Lower lobe of right lung (tissue), 2 donors: ENCODE measurements around the gene ZNF580. TPM values are rescaled to one million over a fixed set of nuclear protein-coding genes. Genes with fewer than 3 reads are reported as not detected.

Experiments used
- ATAC-seq, 2 donors: fragments of 200-7000 bp; cut with Tn5 transposase; one replicate each; pipeline ENCODE4 v1.9.1; 2020 to 2022; ENCODE audit warnings: mild to moderate bottlenecking in 2 of 2, moderate library complexity in 2 of 2
- DNase-seq: peaks from one replicate; pipeline ENCODE4 v3.0.0-alpha.2; 2020
- H3K27ac ChIP-seq: fragments of 200-600 bp; one replicate; pipeline ENCODE4 v1.8.0; 2022
- H3K27me3 ChIP-seq: fragments of 200-600 bp; one replicate; pipeline ENCODE4 v1.8.0; 2022; ENCODE audit warnings: low read depth
- H3K36me3 ChIP-seq: fragments of 200-600 bp; one replicate; pipeline ENCODE4 v1.8.0; 2022; ENCODE audit warnings: mild to moderate bottlenecking
- H3K4me1 ChIP-seq: fragments of 200-600 bp; one replicate; pipeline ENCODE4 v1.8.0; 2022
- H3K4me3 ChIP-seq: fragments of 200-600 bp; one replicate; pipeline ENCODE4 v1.8.0; 2022; ENCODE audit warnings: mild to moderate bottlenecking
- H3K9me3 ChIP-seq: fragments of 200-600 bp; one replicate; pipeline ENCODE4 v1.8.0; 2022
- intact Hi-C: fragments of 100-400 bp; cut with DNase I; formaldehyde crosslinking; loops from one replicate; pipeline ENCODE4 v1.11.0; 2022
- long read RNA-seq: library from polyadenylated mRNA; unstranded; transcript quantifications from one replicate; pipeline ENCODE4 v2.0.0, GENCODE V29; 2021
- total RNA-seq: library from RNA; stranded (reverse); fragmentation: NEBNext Ultra II Directional; extraction: Animal tissue kit (Norgen Biotek cat#: 25700); gene quantifications from one replicate; pipeline ENCODE4 v1.2.1, GENCODE V29; 2021
- TF ChIP-seq, protein P1 (sequence below): fragments of 200-600 bp; IDR thresholded peaks from one replicate; pipeline ENCODE4 v1.8.0; 2022; ENCODE audit warnings: antibody characterized with exemption, mild to moderate bottlenecking
- donor health status: DM: no; HTN: yes; CAD: no; lungs with severe emphysema.

The ZNF580 gene
- 35.2 TPM for total RNA-seq
- long read RNA-seq, transcript ZNF580-202 (1 exons, 1,707 nt) = major isoform, 5 of 10 reads
- long read RNA-seq, partial matches to known transcripts = 0 of 10 reads
- long read RNA-seq, other reads (novel, unspliced or antisense) = 1 of 10 reads

- no peaks in the 10 kb centered on the region for H3K27me3 ChIP-seq
- peaks cover 12% of the 10 kb centered on the region for H3K36me3 ChIP-seq
- intact Hi-C loops = no loop called here
- peak within 1 kb of the TSS; percentile 81 for H3K27ac ChIP-seq
- H3K4me1 ChIP-seq = peaks cover 74% of the 10 kb centered on the region
- ATAC-seq = peak; percentile 80 to 82
- H3K4me3 ChIP-seq = peak within 1 kb of the TSS; percentile 82
- TF ChIP-seq, protein P1, sequence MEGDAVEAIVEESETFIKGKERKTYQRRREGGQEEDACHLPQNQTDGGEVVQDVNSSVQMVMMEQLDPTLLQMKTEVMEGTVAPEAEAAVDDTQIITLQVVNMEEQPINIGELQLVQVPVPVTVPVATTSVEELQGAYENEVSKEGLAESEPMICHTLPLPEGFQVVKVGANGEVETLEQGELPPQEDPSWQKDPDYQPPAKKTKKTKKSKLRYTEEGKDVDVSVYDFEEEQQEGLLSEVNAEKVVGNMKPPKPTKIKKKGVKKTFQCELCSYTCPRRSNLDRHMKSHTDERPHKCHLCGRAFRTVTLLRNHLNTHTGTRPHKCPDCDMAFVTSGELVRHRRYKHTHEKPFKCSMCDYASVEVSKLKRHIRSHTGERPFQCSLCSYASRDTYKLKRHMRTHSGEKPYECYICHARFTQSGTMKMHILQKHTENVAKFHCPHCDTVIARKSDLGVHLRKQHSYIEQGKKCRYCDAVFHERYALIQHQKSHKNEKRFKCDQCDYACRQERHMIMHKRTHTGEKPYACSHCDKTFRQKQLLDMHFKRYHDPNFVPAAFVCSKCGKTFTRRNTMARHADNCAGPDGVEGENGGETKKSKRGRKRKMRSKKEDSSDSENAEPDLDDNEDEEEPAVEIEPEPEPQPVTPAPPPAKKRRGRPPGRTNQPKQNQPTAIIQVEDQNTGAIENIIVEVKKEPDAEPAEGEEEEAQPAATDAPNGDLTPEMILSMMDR = no peak
- peak; percentile 73 for DNase-seq
- no peaks in the 10 kb centered on the region for H3K9me3 ChIP-seq
Measured at GRCh38 chr19:55640577-55641425, at the start of gene ZNF580. Gene ZNF580 (plus strand): TSS chr19:55641002. CDS start chr19:55642509, 1,507 bp downstream.

GRCh38 chr19:55591555-55591954 is 49.2 kb upstream of the ZNF580 start:
- intact Hi-C loops = no loop called here
- no peak overlapping the region for H3K27ac ChIP-seq
- no peaks in the 10 kb centered on the region for H3K9me3 ChIP-seq
- DNase-seq = no peak
- TF ChIP-seq, protein P1 = no peak
- peaks cover 15% of the 10 kb centered on the region for H3K4me1 ChIP-seq
- H3K27me3 ChIP-seq = no peaks in the 10 kb centered on the region
- no peak overlapping the region for H3K4me3 ChIP-seq
- no peak for ATAC-seq
- H3K36me3 ChIP-seq = peaks cover 37% of the 10 kb centered on the region

GRCh38 chr19:55592391-55593090 is 48.3 kb upstream of the ZNF580 start:
- Histone ChIP-seq H3K36me3 (peaks cover 46% of the 10 kb centered on the region), H3K9me3 (no peaks in the 10 kb centered on the region), H3K27me3 (no peaks in the 10 kb centered on the region), H3K27ac (no peak overlapping the region), H3K4me3 (no peak overlapping the region), H3K4me1 (peaks cover 5% of the 10 kb centered on the region)
- ATAC-seq (no peak), DNase-seq (no peak)
- intact Hi-C loops = no loop called here
- TF ChIP-seq, protein P1 = no peak

DNA sequence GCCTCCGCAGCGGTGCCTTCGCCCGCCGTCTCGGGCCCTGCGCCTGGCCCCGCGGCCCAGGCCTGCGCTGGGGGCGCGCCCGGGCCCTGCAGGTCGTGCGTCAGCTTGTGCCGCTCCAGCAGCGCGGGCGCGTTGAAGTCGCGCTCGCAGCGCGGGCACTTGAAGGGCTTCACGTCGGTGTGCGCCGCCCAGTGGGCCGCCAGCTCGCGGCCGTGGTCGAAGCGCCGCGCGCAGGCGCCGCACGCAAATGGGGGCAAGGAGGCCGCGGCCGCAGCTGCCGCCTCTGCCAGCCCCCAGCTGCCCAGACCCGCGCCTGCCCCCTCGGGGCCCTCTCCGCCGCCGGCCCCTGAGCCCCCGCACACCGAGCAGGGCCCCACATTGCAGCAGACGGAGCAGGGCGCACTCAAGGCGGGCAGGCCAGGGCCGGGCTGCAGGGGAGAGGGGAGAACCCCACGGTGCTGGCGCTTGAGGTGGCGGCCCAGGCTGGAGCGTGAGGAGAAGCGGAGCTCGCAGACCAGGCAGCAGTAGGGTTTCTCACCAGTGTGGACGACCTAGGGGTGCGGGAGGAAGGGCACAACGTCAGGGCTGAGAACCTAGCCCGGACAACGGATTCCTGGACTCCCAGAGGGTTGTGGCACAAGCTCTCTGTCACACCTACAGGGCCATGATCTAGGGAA is 47.6 kb upstream of the ZNF580 start:
- Histone ChIP-seq H3K4me1 (peaks cover 1% of the 10 kb centered on the region), H3K4me3 (no peak overlapping the region), H3K27me3 (no peaks in the 10 kb centered on the region), H3K9me3 (no peaks in the 10 kb centered on the region), H3K27ac (no peak overlapping the region), H3K36me3 (peaks cover 46% of the 10 kb centered on the region)
- no peak for DNase-seq
- ATAC-seq = peak in 1 of 2 donors; percentile 5
- TF ChIP-seq, protein P1 = no peak
- intact Hi-C loops = no loop called here

- no peaks in the 10 kb centered on the region for H3K27me3 ChIP-seq
- DNase-seq = no peak
- no peak overlapping the region for H3K27ac ChIP-seq
- no peaks in the 10 kb centered on the region for H3K9me3 ChIP-seq
- H3K4me3 ChIP-seq = no peak overlapping the region
- H3K4me1 ChIP-seq = peaks cover 7% of the 10 kb centered on the region
- no peak for ATAC-seq
- peaks cover 46% of the 10 kb centered on the region for H3K36me3 ChIP-seq
- TF ChIP-seq, protein P1 = no peak
- intact Hi-C loops = no loop called here
Measured at GRCh38 chr19:55594996-55595545, 45.7 kb upstream of the ZNF580 start.
